Measurements from ENCODE around the gene XAF1.
"Not testable (repeated sequence)": the region's sequence is repeated elsewhere in the genome, so short reads cannot be mapped to it uniquely, and the experiment has no call there.

XAF1 gene

GRCh38 chr17:6755731-6756184 is at the start of gene XAF1:
TSS of gene XAF1 (plus strand) at chr17:6756046. CDS start at chr17:6756079, 33 bp downstream.
- peak; percentile 47 for FAIRE-seq

- FAIRE-seq, result no peak
These were observed 49.3 kb upstream of the XAF1 start for GRCh38 chr17:6706499-6706898.

GRCh38 chr17:6706996-6707395 is 48.9 kb upstream of the XAF1 start:
- FAIRE-seq, result no peak

GRCh38 chr17:6708357-6708961 is 47.4 kb upstream of the XAF1 start:
- no peak for FAIRE-seq

- FAIRE-seq, result no peak
These were observed 45.5 kb upstream of the XAF1 start for GRCh38 chr17:6710317-6710716.

- no peak for FAIRE-seq
These were observed 44.7 kb upstream of the XAF1 start for GRCh38 chr17:6711081-6711674.

GRCh38 chr17:6711681-6712057 is 44.2 kb upstream of the XAF1 start:
- no peak for FAIRE-seq

GRCh38 chr17:6712058-6712853 is 43.6 kb upstream of the XAF1 start:
- FAIRE-seq, result no peak

- no peak for FAIRE-seq
These were observed 43.1 kb upstream of the XAF1 start for GRCh38 chr17:6712854-6713129.

GRCh38 chr17:6713130-6713917 is 42.5 kb upstream of the XAF1 start, which contains the start of gene SLC13A5:
TSS of gene SLC13A5 (minus strand) at chr17:6713369. CDS start at chr17:6713333, 36 bp downstream.
- no peak for FAIRE-seq

GRCh38 chr17:6713918-6714271 is 42.0 kb upstream of the XAF1 start:
- no peak for FAIRE-seq

- no peak for FAIRE-seq
These were observed 41.5 kb upstream of the XAF1 start for GRCh38 chr17:6714315-6714874.

- FAIRE-seq, result no peak
These were observed 39.1 kb upstream of the XAF1 start for GRCh38 chr17:6716736-6717135.

GRCh38 chr17:6721744-6722143 is 34.1 kb upstream of the XAF1 start:
- no peak for FAIRE-seq

GRCh38 chr17:6724009-6724408 is 31.8 kb upstream of the XAF1 start:
- no peak for FAIRE-seq

GRCh38 chr17:6729531-6729930 is 26.3 kb upstream of the XAF1 start:
- no peak for FAIRE-seq

GRCh38 chr17:6746665-6747064 is 9.2 kb upstream of the XAF1 start:
- FAIRE-seq, result not testable (repeated sequence)

GRCh38 chr17:6748617-6749016 is 7.2 kb upstream of the XAF1 start:
- FAIRE-seq, result no peak

GRCh38 chr17:6749519-6749918 is 6.3 kb upstream of the XAF1 start:
- no peak for FAIRE-seq

GRCh38 chr17:6752068-6752909 is 3.6 kb upstream of the XAF1 start:
- no peak for FAIRE-seq

GRCh38 chr17:6753006-6753445 is 2.8 kb upstream of the XAF1 start:
- no peak for FAIRE-seq

GRCh38 chr17:6753546-6753945 is 2.3 kb upstream of the XAF1 start:
- no peak for FAIRE-seq
